Measurements from ENCODE around the gene RNF146. TPM values are rescaled to one million over a fixed set of nuclear protein-coding genes. Genes with fewer than 3 reads are reported as not detected.

The RNF146 gene, protein sequence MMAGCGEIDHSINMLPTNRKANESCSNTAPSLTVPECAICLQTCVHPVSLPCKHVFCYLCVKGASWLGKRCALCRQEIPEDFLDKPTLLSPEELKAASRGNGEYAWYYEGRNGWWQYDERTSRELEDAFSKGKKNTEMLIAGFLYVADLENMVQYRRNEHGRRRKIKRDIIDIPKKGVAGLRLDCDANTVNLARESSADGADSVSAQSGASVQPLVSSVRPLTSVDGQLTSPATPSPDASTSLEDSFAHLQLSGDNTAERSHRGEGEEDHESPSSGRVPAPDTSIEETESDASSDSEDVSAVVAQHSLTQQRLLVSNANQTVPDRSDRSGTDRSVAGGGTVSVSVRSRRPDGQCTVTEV
- 9.5 to 11.3 TPM (median 9.8 TPM) in 5 replicates for total RNA-seq (2022; extraction: Qiagen RNA extraction)

GRCh38 chr6:127266178-127266891 is at the start of gene RNF146:
RNF146 (plus strand) TSS chr6:127266864; CDS start chr6:127280339, 13,475 bp downstream.

Other genes with a start within 250 kb of the RNF146 start
- 85.2 to 115 TPM (median 91.8 TPM) in 5 replicates for gene RSPO3, start 148.2 kb upstream of the RNF146 start, total RNA-seq (2022; extraction: Qiagen RNA extraction)
- gene ECHDC1, start 76.7 kb downstream of the RNF146 start, total RNA-seq (2022; extraction: Qiagen RNA extraction) = 36.2 to 68.5 TPM (median 36.6 TPM) in 5 replicates
- gene KIAA0408, start 192.5 kb downstream of the RNF146 start, total RNA-seq (2022; extraction: Qiagen RNA extraction) = 5.5 to 7.6 TPM (median 6.4 TPM) in 5 replicates